Activated CD4-positive, alpha-beta T cell treated with anti-CD3 and anti-CD28 coated beads, Interleukin-2, amount 10 ng/mL, durations not matched to agents 7 days and 5 days (primary cell): ENCODE data around the gene DCLK1. TPM values are rescaled to one million over a fixed set of nuclear protein-coding genes. Genes with fewer than 3 reads are reported as not detected.

Experiments used
- CTCF ChIA-PET: fragments of 350-600 bp; sonication (Branson Sonifier 250); formaldehyde crosslinking; loops from one replicate; lab custom pipeline; 2021; ENCODE audit warnings: antibody characterized with exemption; lab: Charles Lee
- POLR2A ChIA-PET: fragments of 350-600 bp; sonication (Branson Sonifier 250); formaldehyde crosslinking; loops from one replicate; lab custom pipeline; 2021; ENCODE audit warnings: antibody characterized with exemption; lab: Charles Lee
- DNase-seq: peaks from one replicate; pipeline ENCODE4 v3.0.0-alpha.2; 2020
- H3K27ac Mint-ChIP-seq: one replicate; pipeline ENCODE4 v1.8.0; 2021; ENCODE audit warnings: mild to moderate bottlenecking, moderate library complexity, mixed read lengths
- H3K27me3 Mint-ChIP-seq: one replicate; pipeline ENCODE4 v1.8.0; 2021; ENCODE audit warnings: mixed read lengths
- H3K36me3 Mint-ChIP-seq: one replicate; pipeline ENCODE4 v1.8.0; 2021; ENCODE audit warnings: low read depth, mixed read lengths
- H3K4me1 Mint-ChIP-seq: one replicate; pipeline ENCODE4 v1.8.0; 2021; ENCODE audit warnings: mixed read lengths
- H3K4me3 Mint-ChIP-seq: one replicate; pipeline ENCODE4 v1.8.0; 2021; ENCODE audit warnings: mild to moderate bottlenecking, moderate library complexity, mixed read lengths
- H3K9me3 Mint-ChIP-seq: one replicate; pipeline ENCODE4 v1.8.0; 2021; ENCODE audit warnings: mixed read lengths
- total RNA-seq, 2 experiments: library from RNA; stranded (reverse); gene quantifications; one replicate each; pipeline ENCODE4 v1.2.3, GENCODE V29; 2021

Gene DCLK1
- total RNA-seq, 2 experiments from 2014 or later: not detected

- no peaks in the 10 kb centered on the region for H3K36me3 Mint-ChIP-seq
- ChIA-PET POLR2A (no interaction called here), CTCF (no interaction called here)
- no peak overlapping the region for H3K27ac Mint-ChIP-seq
- no peaks in the 10 kb centered on the region for H3K9me3 Mint-ChIP-seq
- H3K27me3 Mint-ChIP-seq: no peaks in the 10 kb centered on the region
- no peak for DNase-seq
- no peaks in the 10 kb centered on the region for H3K4me1 Mint-ChIP-seq
- no peak overlapping the region for H3K4me3 Mint-ChIP-seq
These were observed 233.1 kb downstream of the DCLK1 start for GRCh38 chr13:35898041-35898440.

DNA sequence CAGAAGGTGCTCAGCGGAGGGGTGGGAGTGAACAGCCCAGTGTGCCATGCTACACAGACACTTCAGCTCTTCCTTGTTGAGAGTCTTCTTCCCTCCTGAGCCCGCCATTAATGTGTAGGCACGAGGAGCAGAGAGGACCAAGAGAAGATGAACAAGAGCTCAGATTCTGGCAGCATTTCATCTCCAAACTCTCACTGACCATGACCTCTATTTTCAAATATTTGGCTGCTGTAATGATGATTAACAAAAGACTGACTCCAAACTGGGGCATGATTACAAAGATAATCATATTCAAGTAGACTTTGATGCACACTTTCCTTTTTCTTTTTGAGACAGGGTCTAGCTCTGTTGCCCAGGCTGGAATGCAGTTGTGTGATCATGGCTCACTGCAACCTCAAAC, 236.5 kb downstream of the DCLK1 start:
- ChIA-PET POLR2A (no interaction called here), CTCF (no interaction called here)
- Mint-ChIP-seq H3K27ac (no peak overlapping the region), H3K36me3 (no peaks in the 10 kb centered on the region), H3K27me3 (no peaks in the 10 kb centered on the region), H3K4me1 (no peaks in the 10 kb centered on the region), H3K9me3 (no peaks in the 10 kb centered on the region), H3K4me3 (no peak overlapping the region)
- DNase-seq: no peak

GRCh38 chr13:35892837-35893814, 238.1 kb downstream of the DCLK1 start:
- H3K27me3 Mint-ChIP-seq: no peaks in the 10 kb centered on the region
- H3K27ac Mint-ChIP-seq: no peak overlapping the region
- H3K4me3 Mint-ChIP-seq: no peak overlapping the region
- no peaks in the 10 kb centered on the region for H3K36me3 Mint-ChIP-seq
- ChIA-PET POLR2A (no interaction called here), CTCF (no interaction called here)
- no peaks in the 10 kb centered on the region for H3K9me3 Mint-ChIP-seq
- no peaks in the 10 kb centered on the region for H3K4me1 Mint-ChIP-seq
- no peak for DNase-seq

- Mint-ChIP-seq H3K27me3 (no peaks in the 10 kb centered on the region), H3K27ac (no peak overlapping the region), H3K36me3 (no peaks in the 10 kb centered on the region), H3K9me3 (no peaks in the 10 kb centered on the region), H3K4me3 (no peak overlapping the region), H3K4me1 (no peaks in the 10 kb centered on the region)
- DNase-seq: no peak
- POLR2A ChIA-PET: no interaction called here
- CTCF ChIA-PET: no interaction called here
These were observed 239.4 kb downstream of the DCLK1 start for GRCh38 chr13:35891507-35892441.

DNA sequence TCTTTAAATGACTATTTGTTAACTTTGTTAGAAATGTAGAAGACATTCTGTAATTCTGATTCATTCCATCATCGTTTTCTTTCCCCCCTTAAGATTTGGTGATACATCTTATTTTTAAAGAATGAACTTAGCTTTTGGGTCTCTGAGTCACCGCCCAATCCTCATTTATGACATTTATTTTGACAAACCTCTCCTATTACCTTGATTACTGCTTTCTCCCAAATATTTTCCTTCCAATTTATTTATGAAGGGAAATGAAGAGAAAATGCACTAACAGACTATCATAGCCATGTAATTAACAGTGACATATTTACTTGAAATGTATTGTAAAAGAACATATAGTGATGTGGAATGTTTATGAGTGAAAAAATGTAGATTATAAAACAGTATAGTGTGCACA, 241.6 kb downstream of the DCLK1 start:
- H3K36me3 Mint-ChIP-seq: no peaks in the 10 kb centered on the region
- POLR2A ChIA-PET: no interaction called here
- no peak overlapping the region for H3K27ac Mint-ChIP-seq
- no peak for DNase-seq
- no peaks in the 10 kb centered on the region for H3K27me3 Mint-ChIP-seq
- H3K4me3 Mint-ChIP-seq: no peak overlapping the region
- CTCF ChIA-PET: no interaction called here
- no peaks in the 10 kb centered on the region for H3K4me1 Mint-ChIP-seq
- H3K9me3 Mint-ChIP-seq: no peaks in the 10 kb centered on the region

- Mint-ChIP-seq H3K4me3 (no peak overlapping the region), H3K27ac (no peak overlapping the region), H3K27me3 (no peaks in the 10 kb centered on the region), H3K4me1 (no peaks in the 10 kb centered on the region), H3K36me3 (no peaks in the 10 kb centered on the region), H3K9me3 (no peaks in the 10 kb centered on the region)
- ChIA-PET CTCF (no interaction called here), POLR2A (no interaction called here)
- no peak for DNase-seq
These were observed 242.2 kb downstream of the DCLK1 start for GRCh38 chr13:35888981-35889380.

DNA sequence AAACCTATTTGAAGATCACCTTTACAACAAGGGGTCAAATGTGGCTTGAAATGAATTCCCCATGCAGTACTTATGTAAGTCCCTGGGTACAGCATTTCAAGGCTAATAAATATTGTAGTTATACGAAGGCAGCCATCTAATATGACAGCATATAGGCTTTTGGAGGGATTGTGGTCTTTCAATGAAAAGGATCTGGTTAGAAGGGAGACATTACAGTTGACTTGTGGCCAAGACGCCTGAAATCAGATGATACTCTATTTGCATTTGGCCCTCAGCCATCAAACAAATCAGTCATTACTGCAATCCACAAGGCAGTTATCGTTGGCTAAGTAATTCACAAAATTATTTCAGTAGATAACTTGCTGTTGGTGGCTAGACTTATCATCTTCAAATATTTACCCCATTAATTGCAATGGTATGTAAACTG, 242.7 kb downstream of the DCLK1 start:
- POLR2A ChIA-PET: no interaction called here

DNA sequence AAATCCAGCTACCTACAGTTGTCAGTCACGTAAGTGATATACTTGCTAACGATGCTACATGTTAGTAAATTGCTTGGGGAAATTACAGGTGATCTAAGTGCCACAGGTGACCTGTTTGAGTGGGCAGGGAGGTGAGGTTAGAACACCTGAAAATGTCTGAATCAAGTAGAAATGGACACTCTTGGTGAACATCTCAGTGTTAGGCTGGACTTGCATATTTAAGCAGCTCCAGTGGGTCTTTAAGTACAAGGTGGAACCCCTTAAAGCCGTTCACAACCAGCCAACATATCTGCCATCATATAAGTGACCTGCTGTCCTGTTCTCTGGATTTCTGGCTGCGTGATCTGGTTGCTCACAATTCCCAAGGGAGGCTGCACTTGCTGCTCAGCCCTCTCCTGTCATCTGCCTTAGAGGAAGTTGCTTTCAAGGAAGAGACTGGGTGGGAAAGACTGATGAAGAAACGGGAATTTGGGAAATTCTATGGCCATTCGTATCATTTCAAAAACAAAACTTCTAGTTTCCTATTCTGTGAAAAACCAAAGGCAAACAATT, 244.0 kb downstream of the DCLK1 start:
- ChIA-PET CTCF (interaction anchor here (0.6 kb wide), 1 partner anchor 1600 kb away, joined by 6 read pairs; no protein-coding TSS in a partner anchor), POLR2A (no interaction called here)
- Mint-ChIP-seq H3K27ac (no peak overlapping the region), H3K36me3 (no peaks in the 10 kb centered on the region), H3K4me1 (no peaks in the 10 kb centered on the region), H3K9me3 (no peaks in the 10 kb centered on the region), H3K27me3 (no peaks in the 10 kb centered on the region), H3K4me3 (no peak overlapping the region)
- no peak for DNase-seq

More for the DNA sequence above, 242.7 kb downstream of the DCLK1 start:
- Mint-ChIP-seq H3K9me3 (no peaks in the 10 kb centered on the region), H3K4me1 (no peaks in the 10 kb centered on the region), H3K27ac (no peak overlapping the region), H3K27me3 (no peaks in the 10 kb centered on the region), H3K36me3 (no peaks in the 10 kb centered on the region), H3K4me3 (no peak overlapping the region)
- no peak for DNase-seq
- CTCF ChIA-PET: no interaction called here

DNA sequence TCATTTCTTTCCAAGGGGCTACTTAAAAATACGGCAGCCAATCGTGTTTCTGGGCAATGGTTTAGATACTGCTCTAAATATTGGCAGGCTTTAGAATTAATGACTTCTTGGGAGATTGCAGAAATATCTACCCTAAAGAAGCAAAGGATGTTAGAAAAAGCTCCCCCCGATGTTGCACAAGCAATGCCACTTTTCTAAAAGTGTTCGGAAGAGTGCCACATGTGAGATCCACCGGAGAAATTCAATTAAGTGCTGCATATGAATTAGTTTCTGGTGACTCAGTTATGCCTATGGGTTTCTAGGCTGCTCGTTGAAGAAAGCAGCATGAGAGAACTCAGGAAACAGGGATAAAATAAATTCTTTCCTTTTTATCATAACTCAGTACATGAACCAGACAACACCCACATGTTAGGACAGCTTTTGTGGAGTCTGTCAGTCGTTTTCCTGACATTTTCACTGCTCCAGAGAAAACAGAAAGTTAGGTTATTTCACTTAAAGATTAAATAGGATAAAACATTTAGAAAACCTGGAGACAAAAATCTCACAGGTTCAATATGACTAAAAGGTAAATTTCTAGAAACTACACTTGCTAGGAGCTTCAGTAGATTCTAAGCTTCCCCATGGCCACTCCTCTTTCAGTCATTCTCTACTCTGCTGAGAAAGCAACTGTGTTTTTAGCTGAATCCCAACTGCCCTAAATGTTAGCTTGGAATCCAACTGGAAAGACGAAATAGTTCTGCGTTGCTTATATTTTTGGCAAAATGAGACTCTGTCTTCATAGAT, 244.7 kb downstream of the DCLK1 start:
- ChIA-PET CTCF (no interaction called here), POLR2A (no interaction called here)
- Mint-ChIP-seq H3K4me3 (no peak overlapping the region), H3K27ac (no peak overlapping the region), H3K27me3 (no peaks in the 10 kb centered on the region), H3K4me1 (no peaks in the 10 kb centered on the region), H3K9me3 (no peaks in the 10 kb centered on the region), H3K36me3 (no peaks in the 10 kb centered on the region)
- no peak for DNase-seq

DNA sequence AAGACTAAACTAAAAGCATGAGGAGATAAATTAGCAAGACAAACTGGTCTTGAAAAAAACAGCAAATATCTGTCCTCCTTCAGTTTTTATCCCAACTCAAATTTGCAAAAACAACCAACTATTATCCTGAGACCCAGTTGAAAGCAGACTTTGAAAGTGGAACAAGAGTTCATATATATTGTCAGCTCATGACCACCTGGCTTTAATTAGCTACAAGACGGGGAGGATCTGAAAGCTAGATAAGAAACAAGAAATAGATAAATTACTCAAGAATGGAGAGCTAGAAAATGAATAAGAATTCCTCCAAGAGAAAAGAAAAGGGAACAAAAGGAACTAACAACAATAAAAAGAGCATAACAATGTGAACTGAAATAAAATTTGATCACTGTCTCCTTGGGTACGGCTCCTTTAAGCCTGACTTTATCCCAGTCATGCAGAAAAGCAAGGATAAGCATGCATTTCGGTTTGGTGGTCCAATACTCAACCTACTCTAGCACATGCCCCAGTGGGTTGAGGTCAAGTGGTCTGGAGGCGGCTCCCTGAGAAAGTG, 246.9 kb downstream of the DCLK1 start:
- CTCF ChIA-PET: no interaction called here
- H3K9me3 Mint-ChIP-seq: no peaks in the 10 kb centered on the region
- no peaks in the 10 kb centered on the region for H3K36me3 Mint-ChIP-seq
- H3K4me1 Mint-ChIP-seq: no peaks in the 10 kb centered on the region
- POLR2A ChIA-PET: no interaction called here
- no peak overlapping the region for H3K27ac Mint-ChIP-seq
- no peak for DNase-seq
- H3K4me3 Mint-ChIP-seq: no peak overlapping the region
- no peaks in the 10 kb centered on the region for H3K27me3 Mint-ChIP-seq

DNA sequence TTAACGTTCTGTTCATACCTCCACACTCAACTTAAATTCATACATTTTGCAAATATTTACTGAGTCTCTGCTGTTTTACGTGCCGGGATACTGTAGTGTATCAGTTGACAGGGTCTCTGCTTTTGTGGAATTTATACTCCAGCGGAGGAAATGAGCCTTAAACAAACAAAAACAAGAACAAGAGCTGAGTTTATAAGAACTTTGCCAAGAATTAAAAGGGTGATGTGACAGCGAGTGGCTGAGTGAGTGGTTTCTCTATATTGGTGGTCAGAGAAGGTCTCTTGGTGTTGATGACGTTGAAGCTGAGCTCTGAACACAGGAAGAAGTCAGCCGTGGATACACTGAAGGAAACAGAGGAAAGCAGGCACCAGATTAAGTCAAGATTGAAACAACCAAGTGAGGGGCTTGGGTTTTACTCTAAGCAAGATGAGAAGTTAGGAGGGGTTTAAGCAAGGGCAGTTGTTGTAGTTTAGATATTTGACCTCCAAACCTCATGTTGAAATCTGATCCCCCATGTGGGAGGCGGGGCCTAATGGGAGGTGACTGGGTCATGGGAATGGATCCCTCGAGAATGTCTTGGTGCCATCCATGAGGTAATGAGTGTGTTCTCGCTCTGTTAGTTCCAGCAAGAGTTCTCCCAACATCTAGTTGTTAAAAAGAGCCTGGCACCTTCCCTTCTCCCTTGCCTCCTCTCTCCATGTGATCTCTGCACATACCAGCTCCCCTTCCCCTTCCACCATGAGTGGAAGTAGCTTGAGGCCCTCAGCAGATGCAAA, 248.3 kb downstream of the DCLK1 start:
- POLR2A ChIA-PET: no interaction called here
- Mint-ChIP-seq H3K27me3 (no peaks in the 10 kb centered on the region), H3K4me1 (no peaks in the 10 kb centered on the region), H3K27ac (no peak overlapping the region), H3K36me3 (no peaks in the 10 kb centered on the region), H3K9me3 (no peaks in the 10 kb centered on the region), H3K4me3 (no peak overlapping the region)
- DNase-seq: no peak
- CTCF ChIA-PET: no interaction called here
